HUDEP-2 (cell line): ENCODE measurements around the gene IL24.

Source experiments
- DNase-seq, 76 experiments: peaks; one replicate each; lab custom pipeline; 2025; ENCODE audit not compliant: unreplicated experiment in 76 of 76; lab: John Stamatoyannopoulos, UW

The IL24 gene

DNA sequence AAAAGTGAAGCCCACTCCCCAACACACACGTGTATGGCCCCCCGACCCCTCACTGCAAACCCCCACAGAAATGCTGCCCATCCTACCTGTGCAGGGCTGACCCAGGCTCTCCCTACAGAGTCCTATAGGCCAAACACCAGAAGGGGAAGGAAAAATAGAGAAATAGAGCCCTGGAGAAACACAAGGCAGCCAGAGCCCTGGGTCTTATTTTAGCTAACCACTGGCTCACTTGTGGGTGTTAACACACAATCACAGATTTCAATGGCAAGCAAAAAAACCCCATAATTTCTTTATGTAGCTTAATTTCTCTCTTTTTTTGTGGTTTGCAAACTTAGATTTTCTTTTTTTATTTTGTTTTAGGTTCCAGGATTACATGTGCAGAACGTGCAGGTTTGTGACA is 50.0 kb downstream of the IL24 start:
- no peak for DNase-seq

DNA sequence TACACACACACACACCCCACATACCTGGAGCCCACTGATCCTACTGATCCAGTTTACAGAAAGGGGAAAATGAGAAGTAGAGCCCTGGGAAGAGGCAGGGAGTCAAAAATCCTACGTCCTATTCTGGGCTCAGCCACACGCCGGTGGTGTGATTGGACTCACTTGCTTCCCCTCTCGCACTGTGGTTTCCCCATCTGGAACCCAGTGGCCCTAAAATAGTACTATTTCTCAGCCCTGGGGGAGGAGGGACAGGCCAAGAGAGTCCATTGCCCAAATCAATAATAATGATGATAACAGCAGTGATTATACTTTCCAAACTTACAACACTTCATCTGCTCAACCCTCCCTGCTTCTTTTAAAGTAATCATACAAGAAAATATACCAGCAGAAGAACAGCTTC is 52.0 kb downstream of the IL24 start:
- DNase-seq = no peak

DNA sequence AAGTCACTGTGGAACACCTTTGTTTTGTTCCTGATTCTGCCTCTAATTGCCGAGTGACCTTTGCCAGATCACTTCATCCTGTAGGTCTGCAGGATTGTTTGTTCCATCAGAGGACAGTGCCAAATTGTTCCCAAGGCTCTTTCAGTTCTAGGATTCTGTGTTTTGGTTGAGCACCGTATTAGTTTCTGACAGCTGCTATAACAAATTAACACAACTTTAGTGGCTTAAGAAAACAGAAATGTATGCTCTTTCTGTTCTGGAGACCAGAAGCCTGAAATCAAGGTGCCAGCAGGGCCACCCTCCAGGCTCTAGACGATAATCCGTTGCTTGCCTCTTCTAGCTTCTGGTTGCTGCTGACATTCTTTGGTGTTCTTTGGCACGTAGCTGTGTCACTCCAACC is 52.4 kb downstream of the IL24 start:
- DNase-seq = no peak

DNA sequence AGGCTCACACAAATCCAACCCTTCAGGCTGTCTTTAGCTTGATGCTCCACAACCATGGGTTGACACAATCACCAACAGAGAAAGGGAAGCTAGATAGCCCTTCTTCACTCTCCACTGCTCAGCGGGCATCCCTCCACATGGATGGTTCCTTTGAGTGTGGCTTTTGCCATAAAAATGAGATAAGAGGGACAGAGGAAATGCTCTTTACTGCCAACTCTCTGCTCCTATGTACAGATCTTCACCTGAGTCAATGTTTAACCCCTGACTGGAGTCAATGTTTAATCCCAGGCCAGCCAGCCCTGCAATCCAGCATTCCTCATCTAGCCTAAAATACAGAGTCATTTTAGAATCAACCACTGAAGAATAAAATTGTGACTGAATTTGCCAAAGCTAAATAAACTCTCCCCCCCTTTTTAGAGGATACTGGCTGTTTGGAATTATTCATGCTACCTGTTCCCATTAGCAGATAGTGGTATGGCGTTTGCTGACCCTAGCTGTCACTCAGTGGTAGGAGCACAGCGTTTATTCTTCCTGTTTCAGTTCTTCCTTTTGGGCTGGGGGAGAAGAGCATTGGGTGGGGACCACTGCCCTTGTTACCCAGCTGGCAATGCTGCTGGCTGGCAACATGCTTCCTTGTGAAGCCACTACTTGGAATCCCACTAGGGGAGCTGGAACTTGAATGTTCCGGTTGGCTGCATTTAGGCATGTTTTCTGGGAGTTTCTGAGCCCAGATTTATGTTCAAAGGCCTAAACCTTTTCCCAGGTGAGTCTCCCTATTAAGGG is 54.3 kb downstream of the IL24 start:
- no peak for DNase-seq

DNA sequence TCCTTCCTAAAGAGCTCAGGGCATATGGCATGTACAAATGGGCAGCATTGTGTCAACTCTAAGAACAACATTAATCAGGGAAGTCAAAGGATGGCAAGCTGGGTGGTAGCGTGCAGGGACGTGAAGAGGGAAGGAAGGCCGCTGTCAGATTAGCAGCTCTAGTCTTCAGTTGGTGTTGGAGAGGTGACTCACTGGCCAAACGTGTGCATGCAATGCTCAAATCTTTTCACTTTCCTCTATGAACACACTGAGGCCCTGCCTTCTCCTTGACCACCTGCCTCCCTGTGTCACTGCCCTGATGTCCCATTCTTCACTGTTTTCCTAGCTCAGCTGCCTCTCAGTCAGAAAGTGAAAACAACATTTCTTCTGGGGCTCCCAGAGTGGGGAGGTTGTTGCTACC is 54.9 kb downstream of the IL24 start:
- DNase-seq = no peak

DNA sequence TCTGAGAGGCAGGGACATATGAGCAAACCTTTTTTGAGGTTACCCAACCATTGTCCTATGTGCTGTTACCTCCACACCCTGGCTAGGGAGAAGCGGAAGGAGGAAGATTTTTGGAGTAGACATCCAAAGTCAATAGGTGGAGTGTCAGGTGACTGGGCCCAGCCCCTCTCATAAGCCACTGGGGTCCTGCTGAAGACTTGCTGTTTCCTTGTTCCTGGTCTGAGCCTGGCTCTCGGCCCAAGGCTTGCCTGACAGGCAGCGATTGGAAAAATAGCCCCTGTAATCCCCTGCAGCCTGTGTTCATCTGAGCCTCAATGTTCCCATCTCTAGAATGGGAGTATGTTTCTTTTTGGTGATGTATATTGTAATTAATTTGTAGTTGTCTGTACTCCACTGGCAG is 55.9 kb downstream of the IL24 start:
- DNase-seq = no peak

DNA sequence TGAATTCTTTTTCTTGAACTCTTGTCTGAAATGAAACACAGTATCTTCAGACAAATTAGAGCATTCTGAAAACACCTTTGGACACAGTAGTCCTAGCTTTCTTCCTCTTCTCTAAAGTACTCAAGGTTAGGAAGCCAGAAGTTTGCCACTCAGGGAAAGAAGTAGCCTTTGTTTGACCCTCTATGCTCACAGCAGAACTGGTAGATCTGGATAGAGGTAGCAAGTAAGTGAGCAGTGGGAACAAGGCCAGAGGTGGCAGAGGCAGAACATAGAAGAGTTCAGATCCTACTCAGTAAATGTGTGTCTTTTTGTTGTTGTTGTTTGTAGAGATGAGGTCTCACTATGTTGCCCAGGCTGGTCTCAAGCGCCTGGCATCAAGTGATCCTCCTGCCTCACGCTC is 56.4 kb downstream of the IL24 start:
- DNase-seq = no peak
